HepG2 (cell line): ENCODE results near the gene DCHS2. TPM values are rescaled to one million over a fixed set of nuclear protein-coding genes. Genes with fewer than 3 reads are reported as not detected.

Experiments
- ATAC-seq: fragments of 200-7000 bp; cut with Tn5 transposase; 3 replicates; pipeline ENCODE4 v1.9.1; 2020; ENCODE audit warnings: mild to moderate bottlenecking, moderate library complexity
- BruUV-seq: library from RNA; stranded (reverse); fragments of 400-500 nt; replicated peaks from 2 replicates; lab custom pipeline; 2021; lab: Mats Ljungman, UMichigan
- CTCF ChIA-PET: fragments of 300-600 bp; formaldehyde crosslinking; extraction: SDS; loops from one replicate; lab custom pipeline; 2021; ENCODE audit warnings: low total read pairs, inconsistent platforms, low intra/inter-chr PET ratio; lab: Yijun Ruan, JAX
- POLR2A ChIA-PET: fragments of 350-600 bp; sonication (Branson Sonifier 250); formaldehyde crosslinking; loops from one replicate; lab custom pipeline; 2020; ENCODE audit warnings: antibody characterized with exemption, inconsistent platforms; lab: Yijun Ruan, JAX
- DNase-seq: peaks from one replicate; pipeline ENCODE4 v3.0.0-alpha.2; 2015; ENCODE audit warnings: low spot score
- FAIRE-seq: peaks from 3 replicates; lab custom pipeline; 2011; peaks lifted over from hg19 to GRCh38; lab: Jason Lieb, UNC
- H2AFZ ChIP-seq: one replicate; pipeline ENCODE4 v1.6.1; 2011; ENCODE audit warnings: low read length, inconsistent platforms
- H3K27ac ChIP-seq: fragments of 300-600 bp; 3 replicates; pipeline ENCODE4 v1.8.0; 2011; ENCODE audit warnings: mixed run types, mild to moderate bottlenecking, mixed read lengths, low read length, inconsistent platforms; ENCODE audit not compliant: insufficient read depth; ENCODE audit errors: extremely low read length
- H3K27me3 ChIP-seq, 2 experiments: fragments of 200-600 bp in 1 of 2; 2 replicates in 1 of 2; 3 replicates in 1 of 2; pipeline versions ENCODE4 v1.6.0 to v1.8.0; 2011; ENCODE audit warnings: low read length in 2 of 2, mild to moderate bottlenecking in 2 of 2, moderate library complexity in 2 of 2, inconsistent platforms in 1 of 2; ENCODE audit not compliant: insufficient read depth in 2 of 2, control insufficient read depth in 1 of 2
- H3K36me3 ChIP-seq, 2 experiments: fragments of 200-600 bp in 1 of 2; replicated peaks in 1 of 2; 2 replicates in 1 of 2; 3 replicates in 1 of 2; pipeline versions ENCODE4 v1.5.1 to v1.8.0; 2011; ENCODE audit warnings: low read length in 2 of 2, inconsistent platforms in 1 of 2; ENCODE audit not compliant: insufficient read depth in 2 of 2, control insufficient read depth in 1 of 2
- H3K4me1 ChIP-seq: 2 replicates; pipeline ENCODE4 v1.5.1; 2012; ENCODE audit warnings: low read length, inconsistent platforms; ENCODE audit not compliant: insufficient read depth
- H3K4me2 ChIP-seq: 2 replicates; pipeline ENCODE4 v1.6.0; 2011; ENCODE audit warnings: low read depth, low read length, inconsistent platforms
- H3K4me3 ChIP-seq, 3 experiments: fragments of 200-600 bp in 1 of 3; sonication (generic), shearing (Covaris generic) in 1 of 3; replicated peaks in 1 of 3; 2 replicates each; pipeline ENCODE4 v1.5.1; 2011 to 2016; ENCODE audit warnings: low read length in 3 of 3, inconsistent platforms in 2 of 3, low read depth in 2 of 3, mild to moderate bottlenecking in 2 of 3, control low read depth in 1 of 3, mixed read lengths in 1 of 3; ENCODE audit not compliant: insufficient read depth in 1 of 3
- H3K79me2 ChIP-seq: one replicate; pipeline ENCODE4 v1.6.1; 2011; ENCODE audit warnings: low read length, inconsistent platforms; ENCODE audit not compliant: insufficient read depth
- H3K9ac ChIP-seq: 2 replicates; pipeline ENCODE4 v1.6.0; 2011; ENCODE audit warnings: mild to moderate bottlenecking, low read depth, low read length, inconsistent platforms; ENCODE audit not compliant: insufficient read depth
- H3K9me3 ChIP-seq: 2 replicates; pipeline ENCODE4 v1.5.1; 2012; ENCODE audit warnings: mild to moderate bottlenecking, low read length
- H4K20me1 ChIP-seq: 2 replicates; pipeline ENCODE4 v1.6.0; 2011; ENCODE audit warnings: inconsistent platforms, mild to moderate bottlenecking, low read length, moderate library complexity; ENCODE audit not compliant: insufficient read depth
- BHLHE40 ChIP-seq: IDR thresholded peaks from 2 replicates; pipeline ENCODE4 v1.6.1; 2011; ENCODE audit warnings: low read length, improper control_type of control experiment
- CHD2 ChIP-seq: IDR thresholded peaks from 2 replicates; pipeline ENCODE4 v1.6.1; 2011; ENCODE audit warnings: low read depth, low read length, improper control_type of control experiment
- CTCF ChIP-seq: sonication (generic); formaldehyde crosslinking; IDR thresholded peaks from 2 replicates; pipeline ENCODE4 v1.5.0; 2020; ENCODE audit warnings: mild to moderate bottlenecking, missing genetic modification reagents, moderate library complexity
- ELF1 ChIP-seq: sonication (generic); formaldehyde crosslinking; IDR thresholded peaks from 2 replicates; pipeline ENCODE4 v1.4.0; 2020; ENCODE audit warnings: missing genetic modification reagents
- ELF4 ChIP-seq: sonication (generic); formaldehyde crosslinking; IDR thresholded peaks from 2 replicates; pipeline ENCODE4 v1.5.0; 2020; ENCODE audit warnings: missing genetic modification reagents, mild to moderate bottlenecking, moderate library complexity, borderline replicate concordance
- FOXP1 ChIP-seq, 2 experiments: fragments of 450-650 bp in 1 of 2; IDR thresholded peaks; 2 replicates each; pipeline ENCODE4 v1.6.1; 2017 to 2018; ENCODE audit warnings: antibody characterized with exemption in 1 of 2
- ISL2 ChIP-seq: sonication (generic); formaldehyde crosslinking; IDR thresholded peaks from 2 replicates; pipeline ENCODE4 v1.5.0; 2020; ENCODE audit warnings: missing genetic modification reagents
- NFATC3 ChIP-seq: sonication (generic); formaldehyde crosslinking; IDR thresholded peaks from 2 replicates; pipeline ENCODE4 v1.5.1; 2020; ENCODE audit warnings: mild to moderate bottlenecking, missing genetic modification reagents
- NFYC ChIP-seq: IDR thresholded peaks from 2 replicates; pipeline ENCODE4 v1.6.1; 2016; ENCODE audit warnings: missing genetic modification reagents, missing compliant biosample characterization
- NR2F2 ChIP-seq: IDR thresholded peaks from 2 replicates; pipeline ENCODE4 v1.6.1; 2012; ENCODE audit warnings: low read depth, inconsistent platforms, borderline replicate concordance
- POLR2AphosphoS5 ChIP-seq: IDR thresholded peaks from 2 replicates; pipeline ENCODE4 v1.6.1; 2012; ENCODE audit warnings: low read depth, low read length
- TEAD2 ChIP-seq: sonication (generic); formaldehyde crosslinking; IDR thresholded peaks from 2 replicates; pipeline ENCODE4 v1.9.0; 2021; ENCODE audit warnings: missing genetic modification reagents
- THAP7 ChIP-seq: sonication (generic); formaldehyde crosslinking; IDR thresholded peaks from 2 replicates; pipeline ENCODE4 v1.8.1; 2023; ENCODE audit warnings: mild to moderate bottlenecking, missing genetic modification reagents
- ZBTB38 ChIP-seq: sonication (generic); formaldehyde crosslinking; IDR thresholded peaks from 2 replicates; pipeline ENCODE4 v1.5.1; 2020; ENCODE audit warnings: mild to moderate bottlenecking, missing genetic modification reagents
- ZNF12 ChIP-seq: sonication (generic); formaldehyde crosslinking; IDR thresholded peaks from 2 replicates; pipeline ENCODE4 v1.5.0; 2020; ENCODE audit warnings: missing genetic modification reagents
- ZNF205 ChIP-seq: IDR thresholded peaks from 2 replicates; pipeline ENCODE4 v1.6.1; 2018; ENCODE audit warnings: missing biosample characterization, missing genetic modification reagents
- ZNF350 ChIP-seq: sonication (generic); formaldehyde crosslinking; IDR thresholded peaks from 2 replicates; pipeline ENCODE4 v1.4.0; 2020; ENCODE audit warnings: mild to moderate bottlenecking, low read depth, missing genetic modification reagents, borderline replicate concordance
- ZNF629 ChIP-seq: sonication (generic); formaldehyde crosslinking; conservative IDR thresholded peaks from 2 replicates; pipeline ENCODE4 v1.5.0; 2020; ENCODE audit warnings: missing genetic modification reagents
- ZNF788 ChIP-seq: sonication (generic); formaldehyde crosslinking; IDR thresholded peaks from 2 replicates; pipeline ENCODE4 v1.5.0; 2020; ENCODE audit warnings: mild to moderate bottlenecking, missing genetic modification reagents, borderline replicate concordance
- ZSCAN12 ChIP-seq: sonication (generic); formaldehyde crosslinking; IDR thresholded peaks from 2 replicates; pipeline ENCODE4 v1.9.0; 2021; ENCODE audit warnings: mild to moderate bottlenecking, missing genetic modification reagents
- WGBS: methylation state at CpG from one replicate; pipeline ENCODE4 v1.1.6; 2017; ENCODE audit warnings: low lambda C conversion rate; 5-methylcytosine and 5-hydroxymethylcytosine counted together
- in situ Hi-C: cut with HindIII; loops from 2 replicates; pipeline ENCODE4 v1.10.0; 2017; ENCODE audit warnings: low pct_unique_long_range_greater_than_20kb; ENCODE audit not compliant: extremely low pct_ligation_motif_present
- intact Hi-C: fragments of 100-400 bp; cut with micrococcal nuclease; formaldehyde crosslinking; loops from one replicate; pipeline ENCODE4 v1.10.0; 2022; ENCODE audit not compliant: unreplicated experiment
- polyA plus RNA-seq, 8 experiments: library from polyadenylated mRNA; depleted of rRNA in 3 of 8; stranded (reverse) in 7 of 8; unstranded in 1 of 8; fragments of >200 nt; fragmentation: Illumina TruSeq in 4 of 8; extraction: Trizol in 4 of 8; gene quantifications; 2 replicates each; pipeline versions ENCODE4 v1.2.1 to v1.2.3, GENCODE V29; 2011 to 2016; ENCODE audit warnings: low read depth in 4 of 8, missing spikeins in 1 of 8, mixed read lengths in 1 of 8; ENCODE audit not compliant: insufficient read depth in 1 of 8
- total RNA-seq, 5 experiments: library from RNA; depleted of rRNA; stranded (reverse); fragments of >200 nt; fragmentation: Illumina TruSeq; extraction: Trizol; gene quantifications; 2 replicates each; pipeline ENCODE4 v1.2.3, GENCODE V29; 2016; ENCODE audit warnings: low read depth in 1 of 5
- TF ChIP-seq, protein P1 (sequence below): sonication (generic); formaldehyde crosslinking; IDR thresholded peaks from 2 replicates; pipeline ENCODE4 v1.4.0; 2020; ENCODE audit warnings: missing genetic modification reagents
- TF ChIP-seq, protein P2 (sequence below): sonication (generic); formaldehyde crosslinking; IDR thresholded peaks from 2 replicates; pipeline ENCODE4 v1.4.0; 2020; ENCODE audit warnings: missing genetic modification reagents

Gene DCHS2
- total and polyA plus RNA-seq, 2 of the 13 experiments (the other 11 are each of a cell fraction or from before 2014, with no cell fraction given), result 0.03 TPM; not detected in 1

DNA sequence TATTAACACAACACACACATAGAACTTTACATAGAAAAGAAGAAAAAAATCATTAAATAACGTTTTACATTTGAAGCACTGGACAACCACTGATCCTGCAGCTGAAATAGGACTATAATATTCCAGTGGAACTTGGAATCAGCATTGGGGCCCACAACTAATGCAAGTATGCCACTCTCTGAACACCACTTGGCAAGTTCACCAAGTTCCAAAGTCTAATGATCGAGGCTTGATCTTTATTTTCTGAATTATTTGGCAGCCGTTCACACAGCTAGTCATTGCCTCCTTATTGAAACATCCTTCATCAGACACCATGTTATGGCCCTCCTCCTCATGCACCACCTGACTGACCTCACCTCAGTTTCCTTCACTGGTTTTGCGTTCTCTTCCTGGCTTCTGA, 107.6 kb downstream of the DCHS2 start (continued):
- TF ChIP-seq NFYC (CRISPR knock-in tag), result no peak
- no peak for TF ChIP-seq ZNF788
- TF ChIP-seq, protein P1, sequence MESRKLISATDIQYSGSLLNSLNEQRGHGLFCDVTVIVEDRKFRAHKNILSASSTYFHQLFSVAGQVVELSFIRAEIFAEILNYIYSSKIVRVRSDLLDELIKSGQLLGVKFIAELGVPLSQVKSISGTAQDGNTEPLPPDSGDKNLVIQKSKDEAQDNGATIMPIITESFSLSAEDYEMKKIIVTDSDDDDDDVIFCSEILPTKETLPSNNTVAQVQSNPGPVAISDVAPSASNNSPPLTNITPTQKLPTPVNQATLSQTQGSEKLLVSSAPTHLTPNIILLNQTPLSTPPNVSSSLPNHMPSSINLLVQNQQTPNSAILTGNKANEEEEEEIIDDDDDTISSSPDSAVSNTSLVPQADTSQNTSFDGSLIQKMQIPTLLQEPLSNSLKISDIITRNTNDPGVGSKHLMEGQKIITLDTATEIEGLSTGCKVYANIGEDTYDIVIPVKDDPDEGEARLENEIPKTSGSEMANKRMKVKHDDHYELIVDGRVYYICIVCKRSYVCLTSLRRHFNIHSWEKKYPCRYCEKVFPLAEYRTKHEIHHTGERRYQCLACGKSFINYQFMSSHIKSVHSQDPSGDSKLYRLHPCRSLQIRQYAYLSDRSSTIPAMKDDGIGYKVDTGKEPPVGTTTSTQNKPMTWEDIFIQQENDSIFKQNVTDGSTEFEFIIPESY (CRISPR knock-in tag), result no peak
- no peak for TF ChIP-seq ISL2
- no peak for TF ChIP-seq POLR2AphosphoS5

GRCh38 chr4:154376486-154376885, 115.1 kb downstream of the DCHS2 start:
- no TSS peak for BruUV-seq
- intact Hi-C loops (no loop called here), in situ Hi-C loops (no loop called here)
- TF ChIP-seq ZNF12, result no peak
- TF ChIP-seq CTCF (CRISPR knock-in tag), result no peak
- TF ChIP-seq THAP7 (CRISPR knock-in tag), result no peak
- no peak for TF ChIP-seq ELF1
- no peak for TF ChIP-seq FOXP1 (IDR thresholded peaks at IDR 0.05)
- TF ChIP-seq FOXP1 (CRISPR knock-in tag; IDR thresholded peaks at IDR 0.05), result no peak
- TF ChIP-seq ZNF205 (CRISPR knock-in tag), result no peak
- no peak for TF ChIP-seq NR2F2
- TF ChIP-seq ELF4 (CRISPR knock-in tag), result no peak
- no peak for TF ChIP-seq ZNF350 (CRISPR knock-in tag)
- TF ChIP-seq NFATC3, result no peak
- no peak for TF ChIP-seq ZSCAN12 (CRISPR knock-in tag)
- TF ChIP-seq CHD2, result no peak
- no peak for TF ChIP-seq ZBTB38
- TF ChIP-seq ZNF629 (CRISPR knock-in tag), result no peak
- TF ChIP-seq TEAD2 (CRISPR knock-in tag), result no peak
- no peak for TF ChIP-seq BHLHE40
- TF ChIP-seq, protein P2, sequence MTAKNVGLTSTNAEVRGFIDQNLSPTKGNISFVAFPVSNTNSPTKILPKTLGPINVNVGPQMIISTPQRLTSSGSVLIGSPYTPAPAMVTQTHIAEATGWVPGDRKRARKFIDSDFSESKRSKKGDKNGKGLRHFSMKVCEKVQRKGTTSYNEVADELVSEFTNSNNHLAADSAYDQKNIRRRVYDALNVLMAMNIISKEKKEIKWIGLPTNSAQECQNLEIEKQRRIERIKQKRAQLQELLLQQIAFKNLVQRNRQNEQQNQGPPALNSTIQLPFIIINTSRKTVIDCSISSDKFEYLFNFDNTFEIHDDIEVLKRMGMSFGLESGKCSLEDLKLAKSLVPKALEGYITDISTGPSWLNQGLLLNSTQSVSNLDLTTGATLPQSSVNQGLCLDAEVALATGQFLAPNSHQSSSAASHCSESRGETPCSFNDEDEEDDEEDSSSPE (CRISPR knock-in tag), result no peak
- Histone ChIP-seq H3K9ac (no peak overlapping the region), H3K4me1 (no peaks in the 10 kb centered on the region), H3K4me2 (no peak overlapping the region), H3K36me3 (no peaks in the 10 kb centered on the region), H3K79me2 (no peaks in the 10 kb centered on the region), H4K20me1 (no peaks in the 10 kb centered on the region), H3K27me3 (no peaks in the 10 kb centered on the region; a peak in 1 of 5 replicates), H2AFZ (no peak overlapping the region), H3K9me3 (no peaks in the 10 kb centered on the region), H3K27ac (no peak overlapping the region), H3K4me3 (no peak overlapping the region)
- WGBS, result 3% methylated on average over 1 of the region's 1 CpG
- ATAC-seq, result no peak
- no peak for DNase-seq
- ChIA-PET CTCF (no interaction called here), POLR2A (no interaction called here)
- FAIRE-seq, result no peak
